GM21786 (cell line): ENCODE measurements around the gene TAS2R3.
A peak's percentile ranks its signal among the peaks of the same experiment; 100 is the strongest.

Experiments used
- ATAC-seq: cut with Tn5 transposase; IDR thresholded peaks from one replicate; pipeline ENCODE4 v1.9.1; 2021; ENCODE audit not compliant: unreplicated experiment

Gene TAS2R3

GRCh38 chr7:141785706-141786552, 22.0 kb downstream of the TAS2R3 start:
- ATAC-seq = peak; percentile 74

GRCh38 chr7:141788296-141788695, 24.4 kb downstream of the TAS2R3 start:
- ATAC-seq = no peak

GRCh38 chr7:141789917-141790316, 26.0 kb downstream of the TAS2R3 start, which contains the start of gene TAS2R5:
Gene TAS2R5 (plus strand): TSS chr7:141790217. CDS start chr7:141790362, 145 bp downstream.
- ATAC-seq = no peak

DNA sequence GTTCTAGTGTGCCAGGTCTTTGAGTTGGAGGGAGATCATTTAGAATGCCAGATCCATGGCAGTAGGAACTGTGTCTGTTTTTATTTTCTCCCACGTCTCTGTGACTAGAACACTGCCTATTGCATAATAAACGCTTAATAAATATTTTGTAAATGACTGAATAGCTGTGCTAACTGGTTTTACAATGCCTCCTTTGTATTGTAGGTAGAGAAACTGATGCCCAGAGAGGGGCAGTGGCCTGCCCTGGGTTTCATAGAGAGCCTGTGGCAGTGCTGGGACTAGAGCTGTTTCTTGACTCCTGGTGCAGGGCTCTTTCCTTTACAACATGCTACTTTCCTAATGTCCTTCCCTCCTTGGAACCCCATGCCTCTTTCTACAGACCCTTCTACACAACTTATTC, 28.6 kb downstream of the TAS2R3 start:
- ATAC-seq = no peak
